ENCODE measurements around the gene RSPH6A. TPM values are rescaled to one million over a fixed set of nuclear protein-coding genes. Genes with fewer than 3 reads are reported as not detected.
A peak's percentile ranks its signal among the peaks of the same experiment; 100 is the strongest.

The RSPH6A gene
- total RNA-seq, 2 donors from 2014 or later = not detected

DNA sequence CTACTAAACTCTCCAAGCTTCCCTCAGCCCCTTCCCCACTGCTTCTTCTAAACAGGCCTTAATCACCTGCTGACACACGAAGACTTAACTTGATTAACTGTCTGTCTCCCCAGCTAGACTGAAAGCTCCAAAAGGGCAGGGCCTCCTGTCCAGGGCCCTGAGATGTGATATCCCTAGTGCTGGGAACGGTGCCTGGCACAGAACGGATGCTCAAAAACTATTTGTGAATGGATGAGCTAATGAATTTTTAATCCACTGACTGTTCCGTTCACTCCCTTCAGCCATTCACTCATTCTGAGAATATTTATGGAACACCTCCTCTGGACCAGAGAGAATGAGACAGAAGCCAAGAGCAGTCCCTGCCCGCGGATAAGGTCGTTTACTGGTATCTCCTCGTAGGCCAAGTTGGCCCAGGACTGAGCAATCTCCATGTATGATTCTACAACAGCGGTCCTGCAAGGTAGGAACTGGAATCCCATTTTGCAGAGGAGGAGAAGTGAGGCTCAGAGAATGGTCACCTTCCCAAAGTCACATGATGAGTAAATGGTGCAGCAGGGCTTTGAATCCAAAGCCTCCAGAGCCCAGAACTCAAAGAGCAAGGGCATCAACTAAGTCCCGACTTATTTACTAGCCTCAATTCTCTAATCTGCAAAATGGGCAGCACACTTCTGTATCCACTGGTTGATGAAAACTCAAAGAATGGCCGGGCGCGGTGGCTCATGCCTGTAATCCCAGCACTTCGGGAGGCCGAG, 25.9 kb downstream of the RSPH6A start:
- Histone ChIP-seq H3K27ac (no peak overlapping the region), H3K4me1 (ENCODE audit: control insufficient read depth in 1 of 2, low read depth in 2 of 2) (peaks cover 24 to 35% of the 10 kb centered on the region in 2 donors), H3K4me3 (no peak overlapping the region), H3K27me3 (replicated peaks; ENCODE audit: insufficient read depth) (no peaks in the 10 kb centered on the region), H3K36me3 (peaks cover 36% of the 10 kb centered on the region), H3K9me3 (no peaks in the 10 kb centered on the region)
- no peak for DNase-seq (ENCODE audit: low spot score)
- TF ChIP-seq CTCF (IDR thresholded peaks at IDR 0.05) = no peak
- no peak for ATAC-seq (ENCODE audit: insufficient number of reproducible peaks, low FRiP score, low read depth)

GRCh38 chr19:45786533-45786894, 28.6 kb downstream of the RSPH6A start:
- no peaks in the 10 kb centered on the region for H3K27me3 ChIP-seq (replicated peaks; ENCODE audit: insufficient read depth)
- DNase-seq (ENCODE audit: low spot score) (no peak), ATAC-seq (ENCODE audit: insufficient number of reproducible peaks, low FRiP score, low read depth) (no peak)
- no peak overlapping the region for H3K4me3 ChIP-seq
- TF ChIP-seq CTCF (IDR thresholded peaks at IDR 0.05) = no peak
- H3K4me1 ChIP-seq (ENCODE audit: control insufficient read depth in 1 of 2, low read depth in 2 of 2) = peaks cover 19 to 38% of the 10 kb centered on the region in 2 donors
- H3K36me3 ChIP-seq = peaks cover 36% of the 10 kb centered on the region
- H3K9me3 ChIP-seq = no peaks in the 10 kb centered on the region
- no peak overlapping the region for H3K27ac ChIP-seq

- Histone ChIP-seq H3K27ac (peak overlapping the region; percentile 97 to 98), H3K36me3 (peaks cover 36% of the 10 kb centered on the region), H3K4me1 (ENCODE audit: control insufficient read depth in 1 of 2, low read depth in 2 of 2) (peaks cover 17 to 33% of the 10 kb centered on the region in 2 donors), H3K4me3 (no peak overlapping the region), H3K9me3 (no peaks in the 10 kb centered on the region), H3K27me3 (replicated peaks; ENCODE audit: insufficient read depth) (no peaks in the 10 kb centered on the region)
- DNase-seq (ENCODE audit: low spot score) (no peak), ATAC-seq (ENCODE audit: insufficient number of reproducible peaks, low FRiP score, low read depth) (no peak)
- TF ChIP-seq CTCF (IDR thresholded peaks at IDR 0.05) = no peak
Measured at GRCh38 chr19:45785781-45786532, 29.2 kb downstream of the RSPH6A start.

DNA sequence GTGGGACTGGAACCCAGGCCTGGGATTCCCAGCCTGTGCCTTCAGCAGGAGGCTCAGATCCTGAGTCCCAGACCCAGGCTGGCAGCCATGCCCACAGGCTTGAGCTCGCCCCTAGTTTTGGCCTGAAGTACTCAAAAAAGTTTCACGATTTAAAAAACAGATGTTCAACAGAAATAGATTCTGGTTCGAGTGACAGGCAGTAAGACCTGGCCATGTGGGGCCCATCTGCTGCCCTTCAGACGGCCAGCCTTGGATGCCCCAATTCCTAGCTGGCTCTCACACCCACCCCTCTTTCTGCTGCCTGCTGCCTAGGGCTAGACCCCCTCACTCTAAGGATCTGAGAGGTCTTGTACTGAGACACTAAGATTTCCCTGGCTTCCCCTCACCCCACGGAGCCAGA, 30.0 kb downstream of the RSPH6A start:
- Histone ChIP-seq H3K27ac (peak overlapping the region; percentile 97 to 98), H3K9me3 (no peaks in the 10 kb centered on the region), H3K4me3 (no peak overlapping the region), H3K36me3 (peaks cover 36% of the 10 kb centered on the region), H3K27me3 (replicated peaks; ENCODE audit: insufficient read depth) (no peaks in the 10 kb centered on the region), H3K4me1 (ENCODE audit: control insufficient read depth in 1 of 2, low read depth in 2 of 2) (peaks cover 15 to 39% of the 10 kb centered on the region in 2 donors)
- ATAC-seq (ENCODE audit: insufficient number of reproducible peaks, low FRiP score, low read depth) = no peak
- TF ChIP-seq CTCF (IDR thresholded peaks at IDR 0.05) = no peak
- DNase-seq (ENCODE audit: low spot score) = no peak

DNA sequence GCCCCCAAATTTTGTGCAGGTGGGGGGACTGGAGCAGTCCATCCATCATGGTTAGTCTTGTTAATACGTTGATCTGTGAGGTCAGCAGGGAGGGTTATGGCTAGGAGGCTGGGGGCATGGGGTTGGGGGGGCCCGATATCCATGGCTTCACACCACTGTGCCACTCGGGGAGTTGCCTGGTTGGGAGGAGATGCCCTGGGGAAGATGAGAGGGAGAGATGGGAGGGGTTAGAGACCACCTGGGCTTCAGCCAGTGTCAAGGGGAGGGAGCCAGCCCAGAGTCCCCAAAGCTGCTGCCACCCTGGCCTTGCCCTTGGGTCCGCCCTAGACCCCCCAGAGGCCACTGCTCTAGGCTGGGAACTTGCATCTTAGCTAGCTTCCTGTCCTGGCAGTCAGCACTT, 31.0 kb downstream of the RSPH6A start:
- DNase-seq (ENCODE audit: low spot score) (no peak), ATAC-seq (ENCODE audit: insufficient number of reproducible peaks, low FRiP score, low read depth) (no peak)
- Histone ChIP-seq H3K27me3 (replicated peaks; ENCODE audit: insufficient read depth) (no peaks in the 10 kb centered on the region), H3K27ac (peak overlapping the region; percentile 97 to 98), H3K4me1 (ENCODE audit: control insufficient read depth in 1 of 2, low read depth in 2 of 2) (peaks cover 20 to 47% of the 10 kb centered on the region in 2 donors), H3K9me3 (no peaks in the 10 kb centered on the region), H3K36me3 (peaks cover 28% of the 10 kb centered on the region), H3K4me3 (peak overlapping the region; percentile 91)
- TF ChIP-seq CTCF (IDR thresholded peaks at IDR 0.05) = no peak
